Anterior cingulate cortex (tissue), 58 donors: ENCODE data around the gene ISG20L2.
A peak's percentile ranks its signal among the peaks of the same experiment; 100 is the strongest.

Experiments
- DNase-seq, 58 donors: peaks; one replicate each; lab custom pipeline; 2025; lab: John Stamatoyannopoulos, UW

Gene ISG20L2

DNA sequence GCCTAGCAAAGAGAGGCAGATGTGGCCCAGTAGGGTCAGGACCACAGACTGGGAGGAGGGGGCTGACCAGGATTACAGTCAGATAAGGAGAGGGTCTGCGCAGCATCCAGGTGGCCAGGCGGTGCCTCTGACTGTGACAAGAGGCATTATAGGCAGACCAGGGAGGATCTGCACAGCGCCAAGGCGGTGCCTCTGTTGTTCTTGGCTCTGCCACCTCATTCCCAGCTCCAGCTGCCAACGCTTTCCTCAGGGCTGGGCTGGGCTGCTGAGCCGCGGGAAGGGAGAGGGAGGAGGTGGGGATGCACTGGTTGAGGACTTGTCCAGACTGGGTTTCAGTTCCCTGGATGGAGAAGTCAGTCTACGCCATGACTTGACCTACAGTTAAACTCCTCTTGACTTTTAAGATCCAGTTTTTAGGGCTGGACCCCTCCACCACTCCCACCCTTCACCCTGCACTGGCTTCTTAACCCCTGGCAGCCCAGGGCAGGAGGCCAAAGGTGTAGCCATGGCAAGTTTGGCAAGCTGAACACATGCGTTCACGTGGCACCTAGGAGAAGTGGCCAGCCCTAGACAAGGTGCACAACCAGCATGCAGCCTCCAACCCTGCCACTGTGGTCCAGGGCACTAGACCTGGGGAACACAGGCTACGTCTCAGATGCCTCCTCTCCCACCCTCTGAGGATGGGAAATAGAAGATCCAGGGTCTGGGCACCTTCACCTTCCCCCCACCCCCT is 18.6 kb downstream of the ISG20L2 start:
- peak in 42 of 58 donors; percentile 11 to 76 (median 34) for DNase-seq

- no peak for DNase-seq
Observed at GRCh38 chr1:156709031-156709430, 19.5 kb downstream of the ISG20L2 start.

GRCh38 chr1:156708218-156708661 is 20.3 kb downstream of the ISG20L2 start:
- DNase-seq, result no peak

GRCh38 chr1:156707417-156708217 is 20.9 kb downstream of the ISG20L2 start:
- no peak for DNase-seq

GRCh38 chr1:156706657-156707416 is 21.7 kb downstream of the ISG20L2 start:
- DNase-seq, result peak in 24 of 58 donors; percentile 7 to 62 (median 24)

DNA sequence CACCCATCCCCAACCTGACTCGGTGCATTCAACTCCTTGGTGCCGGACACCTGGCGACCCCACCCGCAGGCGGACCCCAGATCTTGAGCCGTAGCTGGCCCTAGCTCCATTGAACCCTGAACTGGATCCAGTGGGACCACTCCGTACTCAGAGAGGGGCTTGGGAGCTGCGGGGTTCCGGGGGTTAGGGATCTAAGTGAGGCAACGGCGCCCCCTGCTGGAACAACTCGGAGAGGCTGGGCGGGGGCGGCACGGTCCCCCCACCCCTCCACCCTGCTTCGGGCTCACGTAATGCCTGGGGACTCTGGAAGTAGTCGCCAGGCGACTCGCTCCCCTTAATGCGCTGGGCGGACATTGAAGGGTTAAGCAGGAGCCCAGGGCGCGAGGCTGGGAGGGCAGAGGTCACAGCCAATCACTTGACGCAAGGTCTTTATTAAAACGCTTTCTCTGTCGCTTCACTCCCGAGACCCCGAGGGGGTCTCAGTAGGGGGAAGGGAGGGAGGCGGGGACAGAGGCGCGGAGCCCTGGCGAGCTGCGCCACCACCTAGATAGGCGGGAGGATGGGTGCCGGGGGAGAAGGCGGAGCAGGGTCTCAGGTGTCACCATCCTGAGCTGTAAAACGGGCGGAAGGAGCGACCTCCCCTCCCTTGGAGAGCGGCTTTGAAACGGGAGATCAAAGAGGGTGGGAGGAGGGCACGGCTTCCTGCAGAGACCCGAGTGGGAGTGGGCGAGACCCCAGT is 22.5 kb downstream of the ISG20L2 start:
- peak in 42 of 58 donors; percentile 5 to 74 (median 32) for DNase-seq

DNA sequence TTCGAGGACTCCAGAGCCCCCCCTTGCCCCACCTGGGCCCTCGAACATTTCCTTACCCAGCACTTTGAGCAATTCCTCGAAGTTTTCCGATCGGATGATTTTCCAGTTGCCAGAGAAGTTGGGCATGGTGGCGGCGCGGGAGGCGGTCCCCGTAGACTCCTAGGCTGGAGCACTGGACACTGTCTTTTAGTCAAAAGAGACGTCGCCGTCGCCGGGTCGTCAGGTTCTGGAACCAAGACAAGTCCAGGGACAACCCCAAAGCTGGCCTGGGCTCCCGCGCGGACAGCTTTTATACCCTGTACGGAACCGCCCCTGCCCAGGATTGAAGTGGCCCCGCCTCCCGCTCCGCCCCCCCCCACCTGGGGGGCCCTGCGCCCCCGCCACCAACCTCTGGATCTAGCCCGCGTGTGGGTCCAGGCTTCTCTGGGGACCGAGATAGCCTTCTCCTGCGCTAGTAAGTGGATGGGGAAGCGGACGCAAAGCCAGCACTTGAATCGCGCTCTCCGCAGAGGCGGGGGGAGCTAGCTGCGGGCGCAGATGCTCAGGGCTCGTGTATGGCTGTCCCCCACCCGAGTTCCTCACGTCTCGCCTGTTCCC is 23.1 kb downstream of the ISG20L2 start, which contains the start of gene CRABP2:
Gene CRABP2, minus strand, starts transcription at position 263 of the 597 bp plus-strand sequence. Its CDS starts 137 bp downstream, at position 126.
- peak in 10 of 58 donors; percentile 6 to 68 (median 40) for DNase-seq

DNA sequence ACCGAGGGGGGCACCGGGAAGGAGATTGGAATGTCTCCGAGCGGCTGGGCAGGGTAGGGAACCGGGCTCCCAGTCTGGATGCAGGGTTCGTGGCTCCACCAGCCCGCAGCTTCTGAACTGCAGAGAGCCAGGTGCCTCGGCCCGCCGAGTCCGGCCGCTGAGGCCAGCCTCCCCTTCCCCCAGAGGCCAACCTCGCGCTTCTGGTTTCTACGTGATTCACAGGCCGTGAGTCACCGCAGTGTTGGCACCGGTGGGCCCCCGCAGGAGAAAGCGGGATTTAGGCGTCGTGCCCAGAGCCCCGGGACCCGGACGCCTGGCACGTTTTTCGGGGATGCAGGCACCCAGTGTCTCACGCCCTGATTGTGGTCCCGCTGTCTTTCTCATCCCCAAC is 23.6 kb downstream of the ISG20L2 start:
- DNase-seq, result peak in 7 of 58 donors; percentile 13 to 57 (median 26)

- DNase-seq, result no peak
Observed at GRCh38 chr1:156704166-156704711, 24.3 kb downstream of the ISG20L2 start.

DNA sequence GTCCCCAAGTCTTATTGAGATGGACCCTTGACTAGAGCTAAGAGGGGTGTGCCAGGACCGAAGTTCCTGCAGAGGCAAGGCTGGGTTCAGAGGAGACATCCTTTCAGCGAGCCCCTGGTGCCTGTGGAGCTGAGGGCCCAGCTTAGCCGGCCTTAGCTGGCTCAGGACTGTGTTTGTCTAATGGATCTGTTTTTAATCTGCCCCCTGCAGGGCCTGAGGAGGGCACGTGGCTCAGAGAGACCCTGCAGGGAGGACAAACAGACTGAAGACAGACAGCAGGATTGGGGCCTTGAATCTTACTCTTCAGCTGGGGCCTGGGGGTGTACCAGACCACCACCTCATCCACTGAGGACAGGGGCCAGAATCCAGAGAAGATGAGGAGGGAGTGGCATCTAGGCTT is 24.8 kb downstream of the ISG20L2 start:
- DNase-seq, result no peak

GRCh38 chr1:156703336-156703735 is 25.2 kb downstream of the ISG20L2 start:
- DNase-seq, result no peak

GRCh38 chr1:156700736-156701531 is 27.6 kb downstream of the ISG20L2 start:
- no peak for DNase-seq

GRCh38 chr1:156698995-156699394 is 29.6 kb downstream of the ISG20L2 start:
- no peak for DNase-seq

GRCh38 chr1:156697481-156697880 is 31.1 kb downstream of the ISG20L2 start:
- DNase-seq, result no peak

DNA sequence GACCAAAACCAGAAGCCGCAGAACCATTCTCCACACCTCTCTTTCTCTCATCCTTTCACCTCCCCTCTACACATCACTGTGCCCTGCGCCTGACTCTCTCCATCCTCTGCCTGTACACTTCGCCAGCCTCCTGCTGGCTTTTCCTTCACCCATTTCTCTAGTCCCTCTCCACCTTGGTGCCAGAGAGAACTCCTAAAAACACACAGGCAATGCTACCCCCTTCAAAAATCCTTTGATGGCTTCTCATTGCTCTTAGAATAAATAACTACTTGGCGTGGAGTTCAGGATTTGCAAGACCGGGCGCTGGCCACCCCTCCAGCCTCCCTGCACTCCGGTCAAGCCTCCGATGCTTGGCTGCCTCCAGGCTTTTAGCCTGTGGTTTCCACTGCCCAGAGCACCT is 31.8 kb downstream of the ISG20L2 start:
- no peak for DNase-seq

- DNase-seq, result no peak
Observed at GRCh38 chr1:156694690-156694962, 33.9 kb downstream of the ISG20L2 start.

GRCh38 chr1:156693848-156694689 is 34.5 kb downstream of the ISG20L2 start:
- DNase-seq, result no peak
